ACC112 (cell line): ENCODE results near the gene SYT7.

Experiments used
- H2AFZ ChIP-seq: fragments of 200-600 bp; sonication (generic); one replicate; pipeline ENCODE4 v1.6.0; 2017; ENCODE audit warnings: antibody characterized with exemption, low read length; ENCODE audit not compliant: unreplicated experiment
- H3K27ac ChIP-seq: fragments of 200-600 bp; sonication (generic); 2 replicates; pipeline ENCODE4 v1.5.1; 2014; ENCODE audit warnings: low read depth, mild to moderate bottlenecking, antibody characterized with exemption, low read length, moderate library complexity
- H3K27me3 ChIP-seq: fragments of 200-600 bp; sonication (generic); 2 replicates; pipeline ENCODE4 v1.6.1; 2014; ENCODE audit warnings: mild to moderate bottlenecking, antibody characterized with exemption, low read length, moderate library complexity, mixed read lengths; ENCODE audit not compliant: insufficient read depth
- H3K36me3 ChIP-seq: fragments of 200-600 bp; sonication (generic); 2 replicates; pipeline ENCODE4 v1.6.1; 2016; ENCODE audit warnings: mild to moderate bottlenecking, antibody characterized with exemption, low read length, moderate library complexity, mixed read lengths; ENCODE audit not compliant: insufficient read depth
- H3K4me1 ChIP-seq: fragments of 200-600 bp; sonication (generic); one replicate; pipeline ENCODE4 v1.6.1; 2016; ENCODE audit warnings: low read length, mixed read lengths; ENCODE audit not compliant: insufficient read depth, unreplicated experiment, control insufficient read depth
- H3K4me3 ChIP-seq: fragments of 200-600 bp; sonication (generic); 2 replicates; pipeline ENCODE4 v1.5.1; 2014; ENCODE audit warnings: mild to moderate bottlenecking, low read depth, low read length
- H3K79me2 ChIP-seq: fragments of 200-600 bp; sonication (generic); one replicate; pipeline ENCODE4 v1.6.0; 2016; ENCODE audit warnings: low read length; ENCODE audit not compliant: control insufficient read depth, unreplicated experiment, insufficient read depth

Gene SYT7, protein sequence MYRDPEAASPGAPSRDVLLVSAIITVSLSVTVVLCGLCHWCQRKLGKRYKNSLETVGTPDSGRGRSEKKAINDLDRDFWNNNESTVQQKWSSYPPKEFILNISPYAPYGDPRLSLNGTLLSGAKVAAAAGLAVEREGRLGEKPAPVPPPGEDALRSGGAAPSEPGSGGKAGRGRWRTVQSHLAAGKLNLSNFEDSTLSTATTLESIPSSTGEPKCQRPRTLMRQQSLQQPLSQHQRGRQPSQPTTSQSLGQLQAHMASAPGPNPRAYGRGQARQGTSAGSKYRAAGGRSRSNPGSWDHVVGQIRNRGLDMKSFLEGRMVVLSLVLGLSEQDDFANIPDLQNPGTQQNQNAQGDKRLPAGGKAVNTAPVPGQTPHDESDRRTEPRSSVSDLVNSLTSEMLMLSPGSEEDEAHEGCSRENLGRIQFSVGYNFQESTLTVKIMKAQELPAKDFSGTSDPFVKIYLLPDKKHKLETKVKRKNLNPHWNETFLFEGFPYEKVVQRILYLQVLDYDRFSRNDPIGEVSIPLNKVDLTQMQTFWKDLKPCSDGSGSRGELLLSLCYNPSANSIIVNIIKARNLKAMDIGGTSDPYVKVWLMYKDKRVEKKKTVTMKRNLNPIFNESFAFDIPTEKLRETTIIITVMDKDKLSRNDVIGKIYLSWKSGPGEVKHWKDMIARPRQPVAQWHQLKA

DNA sequence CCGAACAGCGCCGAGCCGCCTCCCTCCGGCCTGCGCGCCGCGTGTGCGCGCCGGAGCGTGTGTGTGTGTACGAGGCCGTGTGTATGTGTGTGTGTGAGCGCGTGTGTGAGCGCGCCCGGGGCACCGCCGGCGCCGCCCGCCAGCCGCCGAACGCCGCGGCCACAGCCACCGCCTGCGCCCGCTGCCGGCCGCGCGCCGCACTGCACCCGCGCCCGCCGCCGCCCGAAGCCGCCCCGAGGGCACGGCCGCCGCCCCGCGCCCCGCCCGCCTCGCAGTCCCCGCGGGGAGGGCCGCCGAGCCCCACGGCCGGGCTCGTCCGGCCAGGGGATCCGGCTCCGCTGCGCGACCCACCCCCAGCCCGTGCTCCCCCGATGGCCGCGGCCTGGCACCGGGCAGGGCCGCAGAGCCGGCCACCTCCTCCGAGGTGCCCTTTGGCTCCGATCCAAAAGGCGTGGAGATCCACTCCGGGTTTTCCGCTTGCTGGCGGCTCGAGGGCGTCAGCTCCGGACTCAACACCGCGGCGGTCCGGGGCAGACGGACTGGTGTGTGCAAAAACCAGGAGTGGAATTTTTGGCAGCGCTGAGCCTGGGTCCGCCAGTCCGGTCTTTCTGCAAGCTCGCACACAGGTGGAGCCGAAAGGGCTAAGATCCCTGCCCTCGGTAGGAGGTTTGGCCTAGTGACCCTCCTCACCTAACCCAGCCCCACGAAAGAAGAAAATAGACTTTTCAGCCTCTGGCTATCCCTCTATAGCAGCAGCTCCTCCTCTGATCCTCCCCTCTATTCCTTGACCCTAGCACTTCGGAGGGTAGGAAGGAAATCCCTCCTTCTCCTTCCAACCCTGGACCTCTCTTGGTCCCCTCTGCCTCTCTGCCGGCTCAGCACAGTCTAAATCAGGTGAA is at the start of gene SYT7:
Gene SYT7, minus strand, starts transcription at position 47 of the 899 bp plus-strand sequence. CDS start 256 bp downstream, outside the sequence.
- H3K27me3 ChIP-seq, result peaks cover 29% of the 10 kb centered on the region
- no peak within 1 kb of the TSS for H3K27ac ChIP-seq
- peak within 1 kb of the TSS; percentile 16 for H2AFZ ChIP-seq
- peak within 1 kb of the TSS; percentile 65 for H3K4me3 ChIP-seq
- H3K79me2 ChIP-seq, result no peaks in the 10 kb centered on the region
- no peaks in the 10 kb centered on the region for H3K36me3 ChIP-seq
- H3K4me1 ChIP-seq, result no peaks in the 10 kb centered on the region

DNA sequence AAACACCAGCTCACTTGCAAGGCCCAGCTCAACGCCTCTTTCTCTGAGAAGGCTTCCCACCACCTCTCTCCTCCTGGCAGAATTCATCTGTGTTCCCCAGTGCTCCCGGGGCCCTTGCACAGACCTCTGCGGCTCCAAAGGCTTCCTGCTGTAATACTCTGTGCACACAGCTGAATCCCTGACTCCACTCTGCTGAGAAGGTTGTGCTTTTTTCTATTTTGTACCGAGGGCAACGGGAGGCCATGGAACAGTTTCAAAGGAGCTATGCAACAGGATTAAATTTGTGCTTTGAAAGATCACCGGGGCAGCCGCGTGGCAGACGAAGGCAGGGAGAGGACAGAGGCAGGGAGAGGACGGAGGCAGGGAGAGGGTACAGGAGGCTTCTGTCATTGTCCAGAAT is 49.2 kb upstream of the SYT7 start:
- no peaks in the 10 kb centered on the region for H3K36me3 ChIP-seq
- no peaks in the 10 kb centered on the region for H3K79me2 ChIP-seq
- no peaks in the 10 kb centered on the region for H3K27me3 ChIP-seq
- H3K4me3 ChIP-seq, result no peak overlapping the region
- H2AFZ ChIP-seq, result no peak overlapping the region
- H3K4me1 ChIP-seq, result peaks cover 6% of the 10 kb centered on the region
- H3K27ac ChIP-seq, result no peak overlapping the region

DNA sequence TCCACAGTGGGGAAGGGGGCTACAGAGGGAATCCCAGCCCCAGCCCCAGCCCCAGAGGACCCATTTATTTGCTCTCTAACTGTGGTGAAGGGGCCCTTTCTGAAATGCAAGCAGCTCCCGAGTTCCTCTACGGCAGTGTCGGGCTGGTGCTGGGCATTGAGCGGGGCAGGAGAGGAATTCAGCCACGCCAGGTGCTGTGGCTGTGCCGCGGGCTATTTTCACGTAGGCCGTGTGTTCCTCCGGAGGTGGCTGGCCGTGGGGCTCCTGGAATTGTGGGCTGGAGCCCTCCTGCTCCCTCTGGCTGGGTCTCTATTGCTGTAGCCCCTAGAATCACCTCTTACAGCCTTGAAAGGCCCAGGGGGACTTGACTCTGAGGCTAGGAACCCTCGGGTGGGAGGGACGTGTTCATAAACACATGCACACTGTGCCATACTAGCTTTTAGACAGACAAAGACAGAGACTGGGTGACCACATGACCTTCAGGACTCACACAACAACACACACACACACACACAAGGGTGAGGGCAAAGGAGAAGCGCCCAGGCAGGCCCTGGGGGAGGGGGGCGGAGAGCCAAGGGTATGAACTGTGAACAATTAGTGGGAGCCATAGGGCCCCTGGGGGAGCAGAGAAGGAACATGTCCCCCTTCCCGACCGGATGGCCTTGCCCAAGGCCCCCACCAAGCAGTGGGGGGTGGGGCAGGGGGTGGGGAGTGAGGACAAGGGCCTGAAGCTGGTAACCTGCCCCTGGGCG is 48.4 kb upstream of the SYT7 start:
- Histone ChIP-seq H3K27ac (no peak overlapping the region), H3K4me3 (no peak overlapping the region), H3K27me3 (no peaks in the 10 kb centered on the region), H2AFZ (no peak overlapping the region), H3K4me1 (peaks cover 6% of the 10 kb centered on the region), H3K36me3 (no peaks in the 10 kb centered on the region), H3K79me2 (no peaks in the 10 kb centered on the region)

DNA sequence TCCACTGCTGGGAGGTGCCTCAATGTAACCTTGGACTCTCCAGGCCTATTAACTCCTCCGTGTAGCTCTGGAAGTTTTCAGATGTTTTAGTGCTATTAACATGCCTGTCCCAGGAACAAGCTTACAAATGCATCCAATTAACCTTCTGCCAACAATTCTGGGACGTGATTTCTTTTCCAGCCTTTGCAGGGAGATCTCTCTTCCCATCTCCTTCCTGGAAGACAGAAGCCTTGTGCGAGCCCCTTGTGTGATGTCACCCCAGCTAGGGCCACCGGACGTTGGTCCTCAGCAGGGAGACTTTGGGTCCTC is 47.7 kb upstream of the SYT7 start:
- no peak overlapping the region for H2AFZ ChIP-seq
- H3K27me3 ChIP-seq, result no peaks in the 10 kb centered on the region
- no peak overlapping the region for H3K4me3 ChIP-seq
- no peaks in the 10 kb centered on the region for H3K36me3 ChIP-seq
- H3K27ac ChIP-seq, result no peak overlapping the region
- peaks cover 6% of the 10 kb centered on the region for H3K4me1 ChIP-seq
- H3K79me2 ChIP-seq, result no peaks in the 10 kb centered on the region

DNA sequence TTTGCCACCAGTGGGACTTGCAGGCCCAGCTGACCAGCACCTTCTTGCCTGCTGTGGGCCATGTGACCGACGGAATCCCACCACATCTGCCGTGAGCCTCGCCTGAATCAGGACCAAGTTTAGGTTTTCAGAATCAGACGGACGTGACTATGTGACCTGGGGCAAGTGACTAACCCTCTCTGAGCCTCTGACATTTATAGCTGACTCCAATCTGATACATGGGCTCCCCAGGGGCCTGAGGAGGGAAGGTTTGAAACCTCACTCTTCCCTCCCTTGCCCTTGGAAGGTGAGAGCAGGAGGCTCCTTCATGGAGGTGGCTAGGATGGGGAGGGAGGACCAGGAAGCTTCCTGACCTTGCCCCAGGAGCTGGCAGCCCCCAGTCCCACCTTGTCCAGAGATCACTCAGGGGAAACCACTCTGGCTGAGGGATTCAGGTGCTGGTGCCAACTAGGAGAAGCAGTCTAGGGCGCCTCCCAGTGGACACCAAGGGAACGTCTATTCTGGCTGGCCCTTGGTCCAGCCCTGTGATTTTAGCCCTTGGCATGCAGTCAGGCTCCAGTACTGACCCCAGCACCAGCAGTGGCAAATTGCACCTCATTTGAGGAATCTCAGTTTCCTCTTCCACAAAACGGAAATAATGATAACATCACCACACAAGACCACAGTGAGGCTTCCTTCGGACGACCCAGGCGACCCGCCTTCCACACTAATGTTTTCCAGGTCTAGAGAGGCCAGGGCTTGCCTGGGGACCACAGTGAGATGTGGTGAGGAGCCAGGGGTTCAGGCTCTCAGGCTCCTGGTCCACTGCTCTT is 47.2 kb upstream of the SYT7 start:
- Histone ChIP-seq H3K4me3 (no peak overlapping the region), H3K4me1 (peaks cover 6% of the 10 kb centered on the region), H3K79me2 (no peaks in the 10 kb centered on the region), H2AFZ (no peak overlapping the region), H3K27me3 (no peaks in the 10 kb centered on the region), H3K36me3 (no peaks in the 10 kb centered on the region), H3K27ac (no peak overlapping the region)

DNA sequence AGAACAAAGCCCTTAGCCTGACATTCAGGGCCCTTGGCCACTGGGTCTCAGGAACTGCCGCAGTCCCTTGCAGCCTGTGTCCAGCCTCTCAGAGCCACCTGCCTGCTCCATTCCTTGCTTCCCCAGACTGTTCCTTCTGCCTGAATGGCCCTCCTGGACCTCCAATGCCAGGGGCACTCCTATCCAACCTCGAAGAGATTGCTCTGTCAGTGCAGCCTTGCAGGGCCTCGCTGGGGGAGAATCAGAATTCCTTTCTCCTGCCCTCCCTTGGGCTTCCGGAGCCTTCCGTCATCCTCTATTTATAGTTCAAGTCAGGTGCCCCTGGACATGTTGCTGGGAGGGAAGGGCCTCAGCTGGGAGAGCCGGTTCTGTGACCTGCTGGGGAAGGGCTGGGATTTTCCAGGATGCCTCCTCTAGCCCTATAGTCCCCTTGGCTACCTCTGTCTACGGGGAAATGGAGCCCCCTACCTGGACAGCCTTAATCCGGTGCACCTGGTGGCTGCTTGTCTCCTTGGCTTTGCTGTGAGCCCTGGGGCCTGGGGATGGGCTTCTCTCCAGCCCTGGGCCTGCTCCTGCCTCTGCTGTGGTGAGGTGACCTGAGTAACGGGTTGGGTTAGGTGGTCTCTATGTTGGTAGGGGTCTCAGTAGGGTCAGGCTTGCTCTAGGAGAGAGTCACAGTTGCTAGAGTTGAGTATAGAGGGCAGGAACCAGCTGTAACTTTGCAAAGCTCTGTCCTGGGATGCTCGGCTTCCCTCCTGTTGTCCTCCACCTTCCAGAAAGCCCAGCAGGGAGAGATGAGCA is 45.9 kb upstream of the SYT7 start:
- H3K27ac ChIP-seq, result no peak overlapping the region
- no peaks in the 10 kb centered on the region for H3K79me2 ChIP-seq
- H2AFZ ChIP-seq, result no peak overlapping the region
- no peak overlapping the region for H3K4me3 ChIP-seq
- H3K4me1 ChIP-seq, result peaks cover 6% of the 10 kb centered on the region
- no peaks in the 10 kb centered on the region for H3K27me3 ChIP-seq
- H3K36me3 ChIP-seq, result no peaks in the 10 kb centered on the region

DNA sequence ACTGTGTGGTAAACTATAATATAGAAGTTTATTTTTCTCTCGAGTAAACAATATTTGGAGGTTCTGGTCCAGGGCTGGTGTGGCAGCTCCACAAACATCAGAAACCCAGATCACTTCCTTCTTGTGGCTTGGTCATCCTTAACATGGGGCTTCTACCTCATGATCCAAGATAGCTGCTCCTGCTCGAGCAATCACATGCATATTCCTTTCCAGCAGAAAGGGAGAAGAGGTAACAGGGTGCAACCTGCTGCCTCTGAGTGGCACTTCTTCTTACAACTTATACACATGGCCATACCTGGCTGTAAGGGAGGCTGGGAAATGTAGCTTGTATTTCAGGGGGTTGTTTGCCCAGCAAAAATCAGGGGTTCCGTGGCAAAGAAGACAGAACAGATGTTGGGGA is 44.6 kb upstream of the SYT7 start:
- H3K27me3 ChIP-seq, result no peaks in the 10 kb centered on the region
- no peaks in the 10 kb centered on the region for H3K36me3 ChIP-seq
- peaks cover 6% of the 10 kb centered on the region for H3K4me1 ChIP-seq
- no peak overlapping the region for H3K4me3 ChIP-seq
- no peak overlapping the region for H3K27ac ChIP-seq
- no peaks in the 10 kb centered on the region for H3K79me2 ChIP-seq
- H2AFZ ChIP-seq, result no peak overlapping the region

DNA sequence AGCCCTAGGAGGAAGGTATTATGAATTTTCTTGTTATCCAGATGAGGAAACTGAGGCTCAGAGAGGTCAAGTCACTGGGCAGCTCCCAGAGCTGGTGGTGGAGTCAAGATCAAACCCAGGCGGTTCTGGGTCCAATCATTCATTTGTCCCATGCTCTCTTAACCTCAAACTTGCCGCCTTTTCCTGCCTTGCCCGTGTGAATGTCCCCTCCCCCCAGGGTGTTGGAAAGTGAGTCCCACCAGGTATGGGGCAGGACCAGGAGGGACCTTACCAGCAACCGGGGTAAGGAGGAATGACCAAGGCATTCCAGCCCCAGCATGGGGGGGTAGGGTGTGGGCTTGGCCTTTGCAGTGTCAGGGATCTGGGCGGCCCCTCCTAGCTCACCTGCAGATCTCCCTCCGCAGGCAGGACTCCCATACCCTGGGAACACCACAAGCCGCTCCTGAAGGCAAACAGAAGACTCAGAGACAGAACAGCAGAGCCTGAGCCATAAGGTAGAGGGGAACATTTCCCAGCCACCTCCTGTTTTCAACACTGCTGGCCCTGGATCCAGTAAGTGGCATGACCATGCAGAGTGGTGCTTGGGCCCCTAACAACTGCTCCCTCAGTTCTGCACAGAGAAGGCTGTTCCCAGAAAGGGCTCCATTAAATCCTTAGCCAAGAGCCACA is 41.2 kb upstream of the SYT7 start:
- Histone ChIP-seq H2AFZ (no peak overlapping the region), H3K27ac (no peak overlapping the region), H3K36me3 (no peaks in the 10 kb centered on the region), H3K79me2 (no peaks in the 10 kb centered on the region), H3K4me3 (no peak overlapping the region), H3K4me1 (peaks cover under 1% of the 10 kb centered on the region), H3K27me3 (no peaks in the 10 kb centered on the region)
